AG08396 (cell line): Measurements from ENCODE around the gene AAMDC.

Experiments used
- DNase-seq: peaks from one replicate; pipeline ENCODE4 v3.0.0; 2012; ENCODE audit warnings: low spot score, mixed read lengths

AAMDC gene

GRCh38 chr11:77820565-77821348 lies at the start of gene AAMDC, which contains the start of gene RSF1:
Gene AAMDC (plus strand): TSS chr11:77821144. CDS start chr11:77842497, 21,353 bp downstream.
Gene RSF1 (minus strand): TSS chr11:77820722. CDS start chr11:77820714, 8 bp downstream.
- peak; percentile 94 for DNase-seq

- no peak for DNase-seq
Measured at GRCh38 chr11:77775936-77776335, 45.0 kb upstream of the AAMDC start.

DNA sequence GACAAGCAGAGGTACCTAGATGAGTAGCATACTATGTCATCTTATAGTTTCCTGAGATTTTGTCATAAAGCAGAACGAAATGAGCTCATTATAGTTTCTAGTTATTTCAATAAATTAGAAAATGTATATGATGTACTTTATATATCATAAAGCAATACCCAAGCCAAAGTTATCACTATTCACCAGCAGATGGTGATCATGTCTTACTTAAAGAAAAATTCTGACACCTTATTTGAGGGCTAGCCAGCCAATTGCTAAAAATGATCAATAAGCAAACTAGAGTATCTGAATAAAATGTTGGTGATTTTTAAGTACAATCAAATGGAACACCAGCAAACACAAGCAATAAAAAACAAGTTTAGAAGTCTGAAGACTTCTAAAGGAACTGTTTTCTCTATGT lies 44.5 kb upstream of the AAMDC start:
- no peak for DNase-seq

GRCh38 chr11:77778118-77778517 lies 42.8 kb upstream of the AAMDC start:
- no peak for DNase-seq

GRCh38 chr11:77778549-77778948 lies 42.4 kb upstream of the AAMDC start:
- no peak for DNase-seq

DNA sequence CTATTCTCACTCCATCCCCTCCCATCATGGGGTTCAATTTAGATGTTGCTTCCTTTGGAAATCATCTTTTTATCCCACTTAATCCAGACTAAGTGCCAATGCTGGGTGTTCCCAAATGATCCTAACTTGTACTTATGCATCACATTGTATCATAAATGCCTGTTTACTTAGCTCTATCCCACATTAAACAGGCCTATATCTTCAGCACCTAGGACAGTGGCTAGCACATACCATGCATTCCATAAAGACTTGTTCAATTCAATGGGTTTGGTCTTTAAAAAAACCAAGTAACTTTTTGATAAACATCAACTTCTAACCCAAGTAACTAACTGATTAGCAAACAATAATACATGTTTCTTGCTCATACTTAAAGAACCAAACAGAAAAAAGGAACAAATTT lies 41.0 kb upstream of the AAMDC start:
- peak; percentile 22 for DNase-seq

- no peak for DNase-seq
Measured at GRCh38 chr11:77783025-77783424, 37.9 kb upstream of the AAMDC start.

DNA sequence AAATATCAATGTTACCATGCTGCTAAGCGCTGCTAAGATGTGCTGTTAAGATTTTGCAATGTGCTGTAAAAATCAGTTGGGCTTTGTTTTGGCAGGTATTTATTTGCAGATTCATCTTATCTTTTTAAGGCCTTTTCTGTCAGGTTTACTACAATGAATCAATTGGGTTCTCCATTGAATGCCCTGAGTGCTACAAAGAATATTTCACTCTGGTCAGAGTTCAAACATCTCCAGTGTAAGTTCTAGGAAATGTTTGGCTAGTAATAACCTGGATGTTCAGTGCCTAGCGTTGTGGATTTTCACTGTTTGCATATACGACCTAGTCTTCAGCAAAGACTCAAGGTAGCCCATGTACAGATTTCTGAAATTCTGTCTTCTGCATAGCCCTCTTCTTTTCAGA lies 36.4 kb upstream of the AAMDC start:
- DNase-seq, result no peak

DNA sequence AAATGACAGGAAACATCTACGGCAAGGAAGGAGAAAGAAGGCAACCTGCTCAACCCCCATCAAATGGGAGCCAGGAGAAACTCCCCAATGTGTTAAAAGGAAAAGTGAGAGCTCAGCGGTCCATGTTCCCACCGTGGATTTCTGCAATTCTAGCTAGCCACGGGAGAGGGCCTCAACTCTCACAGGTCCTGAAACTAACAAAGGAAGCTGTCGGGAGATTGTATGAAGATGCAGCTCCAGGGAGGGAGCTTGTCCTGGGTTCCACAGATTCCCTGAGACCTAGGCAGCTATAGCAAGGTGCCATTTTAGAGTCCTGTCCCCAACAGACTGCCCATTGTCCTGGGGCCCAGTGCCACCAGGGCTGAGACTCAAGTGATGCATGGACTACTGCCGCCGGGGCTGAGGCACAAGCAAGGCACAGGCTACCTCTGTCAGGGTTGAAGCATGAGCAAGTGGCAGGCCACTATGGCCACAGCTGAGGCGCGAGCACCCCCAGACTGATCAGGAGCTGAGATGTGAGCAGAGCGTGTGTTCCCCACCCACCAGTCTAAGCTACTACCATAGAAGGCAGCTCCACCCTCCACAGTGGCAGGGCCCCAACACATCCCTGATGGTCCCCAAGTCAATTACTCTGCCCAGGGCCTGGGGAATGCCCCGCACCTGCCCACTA lies 31.7 kb upstream of the AAMDC start:
- no peak for DNase-seq

DNA sequence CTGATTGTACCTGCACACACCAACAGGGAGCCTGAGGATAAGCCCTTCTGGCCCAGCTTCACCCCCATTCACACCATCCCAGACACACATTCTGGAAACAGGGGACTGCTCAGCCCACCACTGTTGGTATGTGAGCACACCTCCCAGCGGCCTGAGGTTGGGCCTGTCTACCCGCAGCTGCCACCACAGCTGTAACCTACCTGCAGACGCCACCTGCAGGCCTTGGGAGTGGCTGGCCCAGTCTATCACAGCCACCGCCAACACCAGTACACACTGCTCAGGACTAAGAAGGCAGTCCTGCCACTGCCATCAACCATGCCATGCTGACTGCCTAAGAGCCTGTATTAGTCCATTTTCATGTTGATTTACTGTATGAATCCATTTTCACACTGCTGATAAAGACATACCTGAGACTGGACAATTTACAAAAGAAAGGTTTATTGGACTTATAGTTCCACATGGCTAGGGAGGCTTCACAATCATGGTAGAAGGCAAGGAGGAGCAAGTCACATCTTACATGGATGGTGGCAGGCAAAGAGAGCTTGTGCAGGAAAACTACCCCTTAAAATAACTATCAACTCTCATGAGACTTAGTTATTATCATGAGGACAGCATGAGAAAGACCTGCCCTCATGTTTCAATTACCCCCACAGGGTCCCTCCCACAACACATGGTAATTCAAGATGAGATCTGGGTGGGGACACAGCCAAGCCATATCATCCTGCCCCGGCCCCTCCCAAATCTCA lies 31.0 kb upstream of the AAMDC start:
- no peak for DNase-seq

DNA sequence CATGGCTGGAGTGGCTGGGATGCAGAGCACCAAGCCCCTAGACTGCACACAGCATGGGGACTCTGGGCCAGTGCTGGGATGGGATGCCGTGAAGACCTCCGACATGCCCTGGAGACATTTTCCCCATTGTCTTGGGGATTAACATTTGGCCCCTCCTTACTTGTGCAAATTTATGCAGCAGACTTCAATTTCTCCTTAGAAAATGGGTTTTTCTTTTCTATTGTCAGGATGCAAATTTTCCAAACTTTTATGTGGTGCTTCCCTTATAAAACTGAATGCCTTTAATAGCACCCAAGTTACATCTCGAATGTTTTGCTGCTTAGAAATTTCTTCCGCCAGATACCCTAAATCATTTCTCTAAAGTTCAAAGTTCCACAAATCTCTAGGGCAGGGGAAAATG lies 29.6 kb upstream of the AAMDC start:
- DNase-seq, result no peak

DNA sequence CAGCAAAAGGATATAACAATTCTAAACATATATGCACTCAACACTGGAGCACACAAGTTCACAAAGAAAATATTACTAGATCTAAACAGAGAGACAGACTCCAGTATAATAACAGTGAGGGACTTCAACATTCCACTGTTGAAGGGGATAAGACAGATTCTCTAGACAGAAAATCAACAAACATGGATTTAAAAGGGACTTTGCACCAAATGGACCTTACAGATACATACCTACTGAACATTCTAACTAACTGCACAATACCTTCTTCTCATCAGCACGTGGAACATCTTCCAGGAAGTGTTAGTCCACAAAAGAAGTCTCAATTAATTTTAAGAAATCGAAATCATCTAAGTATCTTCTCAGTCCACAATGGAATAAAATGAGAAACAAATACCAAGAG lies 27.0 kb upstream of the AAMDC start:
- DNase-seq, result no peak

DNA sequence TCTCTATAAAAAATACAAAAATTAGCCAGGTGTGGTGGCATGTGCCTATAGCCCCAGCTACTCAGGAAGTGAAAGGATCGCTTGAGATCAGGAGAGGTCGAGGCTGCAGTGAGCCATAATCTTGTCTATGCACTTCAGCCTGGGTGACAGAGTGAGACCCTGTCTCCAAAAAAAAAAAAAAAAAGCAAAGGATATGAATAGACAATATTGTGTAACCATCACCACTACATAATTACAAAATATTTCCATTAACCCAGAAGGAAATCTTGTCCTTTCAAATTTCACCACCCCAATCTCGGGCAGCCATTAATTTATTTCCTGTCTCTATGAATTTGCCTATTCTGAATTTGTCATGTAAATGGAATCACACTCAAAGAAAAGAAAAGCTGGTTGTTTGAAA lies 21.6 kb upstream of the AAMDC start:
- no peak for DNase-seq

DNA sequence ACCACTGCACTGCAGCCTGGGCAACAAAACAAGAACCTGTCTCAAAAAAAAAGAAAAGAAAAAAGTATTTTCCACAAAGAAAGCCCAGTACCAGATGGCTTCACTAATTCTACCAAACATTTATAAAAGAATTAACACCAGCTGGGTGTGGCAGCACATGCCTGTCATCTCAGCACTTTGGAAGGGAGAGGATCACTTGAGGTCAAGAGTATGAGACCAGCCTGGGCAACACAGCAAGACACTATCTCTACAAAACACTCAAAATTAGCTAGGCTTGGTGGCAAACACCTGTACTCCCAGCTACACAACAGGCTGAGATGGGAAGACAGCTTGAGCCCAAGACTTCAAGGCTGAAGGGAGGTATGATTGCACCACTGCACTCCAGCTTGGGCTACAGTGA lies 20.5 kb upstream of the AAMDC start:
- DNase-seq, result no peak

DNA sequence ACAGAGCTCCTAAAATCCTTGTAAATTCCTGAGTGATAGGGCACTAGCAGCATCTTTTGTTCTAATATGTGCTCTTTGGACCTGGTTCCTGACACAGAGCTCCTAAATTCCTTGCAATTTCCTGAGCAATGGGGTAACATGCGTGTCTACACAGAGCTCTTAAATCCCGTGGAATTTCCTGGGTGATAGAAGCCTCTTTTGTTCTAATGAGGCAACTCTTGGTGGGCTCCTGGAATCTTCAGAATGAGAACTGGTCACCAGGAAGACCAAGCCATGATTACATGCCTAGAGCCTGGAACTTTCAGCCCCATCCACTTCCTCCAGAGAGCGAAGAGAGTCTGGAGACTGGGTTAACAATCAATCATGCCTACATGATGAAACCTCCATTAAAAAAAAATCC lies 19.5 kb upstream of the AAMDC start:
- DNase-seq, result no peak

- no peak for DNase-seq
Measured at GRCh38 chr11:77806415-77806814, 14.5 kb upstream of the AAMDC start.

- DNase-seq, result no peak
Measured at GRCh38 chr11:77806993-77807392, 14.0 kb upstream of the AAMDC start.

DNA sequence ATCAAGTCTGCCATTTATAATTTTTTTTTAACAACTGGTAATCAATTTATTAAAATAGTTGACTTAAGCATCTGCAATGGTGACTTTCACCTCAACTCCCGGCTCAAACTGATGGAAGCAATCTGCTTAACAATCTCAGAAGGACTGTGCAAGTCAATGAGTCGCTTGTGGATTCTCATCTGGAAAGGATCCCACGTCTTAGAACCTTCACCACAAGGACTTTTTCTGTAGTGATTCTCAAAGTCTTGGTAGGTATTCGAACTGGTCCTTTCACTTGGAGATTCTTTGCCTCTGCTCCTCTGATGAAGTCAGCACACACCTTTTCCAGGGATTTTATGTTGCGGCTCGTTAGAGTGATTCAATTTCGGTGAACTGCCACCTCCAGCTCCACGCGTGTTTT lies 7.7 kb upstream of the AAMDC start:
- DNase-seq, result no peak

DNA sequence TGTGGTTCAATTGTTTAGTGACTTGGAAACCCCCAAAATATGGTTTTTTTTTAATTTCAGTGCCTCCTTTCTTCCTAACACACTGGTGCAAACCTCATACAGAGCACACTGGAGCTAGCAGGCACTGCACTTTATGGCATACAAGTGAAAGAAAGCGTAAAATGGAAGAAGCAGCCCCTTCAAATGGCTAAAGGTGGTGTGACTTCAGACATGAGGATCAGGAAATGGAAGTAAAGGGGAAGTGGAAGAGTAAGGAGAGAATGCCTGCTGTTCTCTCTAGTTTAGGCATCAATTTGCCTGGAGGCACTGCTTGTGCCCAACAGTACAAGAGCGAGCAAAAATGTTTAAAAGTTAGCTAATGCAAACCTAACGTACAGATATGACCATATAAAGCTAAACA lies 6.1 kb upstream of the AAMDC start:
- no peak for DNase-seq

DNA sequence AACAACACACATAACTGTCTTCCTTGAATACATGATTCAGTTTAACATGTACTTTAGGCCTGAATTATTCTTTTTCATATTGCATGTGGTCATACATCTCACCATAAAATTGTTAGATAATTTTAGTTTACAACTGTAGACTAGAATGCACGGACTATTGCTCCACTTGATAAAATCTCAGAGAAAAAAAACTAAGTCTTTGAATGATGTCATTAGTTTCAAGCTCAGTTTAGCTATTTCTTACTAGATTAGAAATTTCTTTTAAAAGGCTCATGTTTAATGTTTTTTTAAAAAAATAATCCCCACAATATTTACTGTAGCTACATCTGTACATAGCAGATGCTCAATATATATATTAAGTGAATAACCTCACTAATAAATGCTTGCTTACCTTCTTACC lies 5.5 kb upstream of the AAMDC start:
- DNase-seq, result no peak

DNA sequence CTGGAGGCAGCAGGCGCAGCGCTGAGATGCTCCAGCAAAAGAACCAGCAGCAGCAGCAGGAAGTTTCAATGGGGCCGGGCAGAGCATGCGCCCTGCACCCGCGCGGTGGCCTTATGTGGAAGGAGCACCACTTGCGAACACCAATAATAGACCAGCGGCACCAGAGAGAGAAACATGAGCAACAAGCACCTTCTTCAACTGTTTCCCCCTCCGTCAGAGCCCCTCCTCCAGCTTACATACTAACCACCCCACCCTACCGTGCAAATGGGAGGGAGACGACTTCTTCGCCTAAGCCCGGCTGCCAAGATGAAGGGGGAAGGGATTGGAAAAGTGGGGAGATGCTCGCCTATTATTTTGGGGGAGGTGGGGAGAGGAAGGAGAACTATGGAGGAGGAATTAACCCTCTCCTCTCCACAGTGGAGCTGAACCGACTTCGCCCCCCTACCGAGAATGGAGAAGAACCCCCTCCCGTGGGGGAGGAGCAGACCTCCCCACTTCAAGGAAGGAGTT lies 1.5 kb upstream of the AAMDC start:
- peak; percentile 81 for DNase-seq

DNA sequence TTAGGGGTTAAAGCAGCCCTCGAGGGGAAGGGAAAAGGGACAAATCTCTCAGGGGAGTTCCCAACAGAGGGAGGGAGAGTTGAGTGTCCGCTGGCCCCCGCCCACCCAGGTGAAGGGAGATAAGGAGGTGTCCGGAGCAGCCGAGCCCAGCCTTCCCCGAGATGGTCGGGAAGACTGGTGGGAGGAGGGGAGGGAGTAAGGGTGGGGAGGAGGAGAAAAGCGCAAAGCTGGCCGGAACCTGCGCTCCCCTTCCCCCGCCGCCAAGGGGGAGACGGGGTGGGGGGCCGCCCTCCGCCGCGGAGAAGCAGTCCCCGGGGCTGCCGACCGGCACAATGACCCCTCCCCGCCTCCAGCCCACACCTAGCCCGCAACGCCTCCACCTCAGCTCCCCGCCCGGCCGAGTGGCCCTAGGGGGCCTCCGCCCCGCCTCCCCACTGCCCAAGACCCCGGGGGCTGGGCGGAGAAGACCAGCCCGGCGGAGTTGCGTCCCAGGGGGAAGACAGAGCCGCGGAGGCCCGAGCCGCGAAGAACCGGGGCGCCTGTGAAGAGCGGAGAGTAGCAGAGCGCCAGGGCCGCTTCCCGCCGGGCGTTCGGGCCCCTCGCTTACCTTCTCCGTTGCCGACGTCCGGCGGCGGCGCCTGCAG lies 901 bp upstream of the AAMDC start:
- peak; percentile 29 for DNase-seq
